ENCODE measurements around the gene PNCK.

PNCK gene

DNA sequence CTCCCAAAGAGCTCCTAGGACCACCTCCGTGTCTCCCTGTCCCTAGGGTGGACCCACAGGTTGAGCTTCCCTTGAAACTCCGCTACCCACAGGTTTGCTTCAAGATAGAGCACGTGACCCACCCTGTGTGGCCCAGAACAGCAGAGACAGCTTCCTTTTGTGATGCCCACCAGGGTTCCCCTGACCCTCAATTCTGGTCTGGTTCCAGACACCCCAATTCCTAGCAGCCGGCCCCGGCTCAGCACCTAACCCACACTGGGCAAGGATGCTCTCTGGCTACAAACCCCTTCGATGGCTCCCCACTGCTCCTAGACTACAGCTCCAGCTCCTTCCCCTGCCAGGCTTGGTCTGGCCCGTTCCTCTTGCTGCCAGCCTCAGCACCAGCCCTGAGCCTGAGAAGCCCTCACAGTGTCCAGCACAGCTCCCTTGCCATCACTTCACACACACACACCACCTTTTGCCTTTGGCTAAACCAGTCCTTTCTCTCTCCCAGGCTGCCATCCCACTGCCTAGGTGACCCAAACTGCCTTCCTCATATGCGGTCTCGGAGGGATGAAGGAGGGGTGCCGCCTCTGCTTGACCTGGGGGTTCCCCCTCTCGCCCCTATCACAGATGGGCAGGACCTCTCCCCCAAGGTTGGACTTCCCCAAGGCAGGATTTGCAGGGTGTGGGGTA, 6.2 kb downstream of the PNCK start:
- Mint-ChIP-seq H3K36me3 (ENCODE audit: low read depth) (no peaks in the 10 kb centered on the region), H3K4me3 (peak overlapping the region; percentile 72), H3K9me3 (no peaks in the 10 kb centered on the region), H3K27ac (no peak overlapping the region), H3K4me1 (ENCODE audit: low read depth) (peaks cover 9% of the 10 kb centered on the region), H3K27me3 (peaks cover 58% of the 10 kb centered on the region)
- no peak for DNase-seq

DNA sequence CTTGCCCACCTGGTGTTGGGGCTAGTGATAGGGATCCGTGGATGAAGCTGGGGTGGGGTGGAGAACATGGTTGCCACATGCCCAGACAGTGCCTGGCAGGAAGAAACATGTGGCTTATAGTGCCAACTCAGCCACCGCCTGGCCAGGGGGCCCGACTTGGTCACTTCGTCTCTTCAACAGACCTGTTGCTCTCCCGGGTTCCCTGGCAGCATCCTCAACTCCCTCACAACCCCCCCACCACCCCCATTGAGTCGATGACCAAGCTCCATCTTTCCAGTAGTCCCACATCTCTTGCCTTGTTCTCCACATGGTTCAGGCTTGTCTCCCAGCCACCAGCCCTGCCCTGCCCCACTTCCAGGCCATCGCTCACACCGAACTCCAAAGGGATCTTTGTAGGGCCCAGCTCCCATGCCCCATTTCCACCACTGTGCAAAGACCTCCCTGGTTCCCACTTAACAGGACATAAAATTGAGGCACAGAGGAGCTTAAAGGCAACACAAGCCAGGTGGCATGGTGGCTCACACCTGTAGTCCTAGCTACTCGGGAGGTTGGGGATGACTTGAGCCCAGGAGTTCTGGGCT, 7.8 kb downstream of the PNCK start:
- Mint-ChIP-seq H3K4me1 (ENCODE audit: low read depth) (peaks cover 10% of the 10 kb centered on the region), H3K27ac (no peak overlapping the region), H3K27me3 (peaks cover 61% of the 10 kb centered on the region), H3K9me3 (no peaks in the 10 kb centered on the region), H3K36me3 (ENCODE audit: low read depth) (no peaks in the 10 kb centered on the region), H3K4me3 (no peak overlapping the region)
- DNase-seq, result no peak

DNA sequence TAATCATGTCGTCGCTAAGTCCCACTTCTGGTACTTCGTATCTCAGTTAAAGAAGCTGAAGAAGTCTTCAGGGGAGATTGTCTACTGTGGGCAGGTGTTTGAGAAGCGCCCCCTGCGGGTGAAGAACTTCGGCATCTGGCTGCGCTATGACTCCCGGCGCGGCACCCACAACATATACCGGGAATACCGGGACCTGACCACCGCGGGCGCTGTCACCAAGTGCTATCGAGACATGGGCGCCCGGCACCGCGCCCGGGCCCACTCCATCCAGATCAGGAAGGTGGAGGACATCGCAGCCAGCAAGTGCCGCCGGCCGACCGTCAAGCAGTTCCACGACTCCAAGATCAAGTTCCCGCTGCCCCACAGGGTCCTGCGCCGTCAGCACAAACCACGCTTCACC, 11.3 kb downstream of the PNCK start:
- Mint-ChIP-seq H3K36me3 (ENCODE audit: low read depth) (no peaks in the 10 kb centered on the region), H3K27ac (no peak overlapping the region), H3K9me3 (no peaks in the 10 kb centered on the region), H3K4me3 (peak overlapping the region; percentile 65), H3K4me1 (ENCODE audit: low read depth) (peaks cover 1% of the 10 kb centered on the region), H3K27me3 (peaks cover 70% of the 10 kb centered on the region)
- peak; percentile 77 for DNase-seq

DNA sequence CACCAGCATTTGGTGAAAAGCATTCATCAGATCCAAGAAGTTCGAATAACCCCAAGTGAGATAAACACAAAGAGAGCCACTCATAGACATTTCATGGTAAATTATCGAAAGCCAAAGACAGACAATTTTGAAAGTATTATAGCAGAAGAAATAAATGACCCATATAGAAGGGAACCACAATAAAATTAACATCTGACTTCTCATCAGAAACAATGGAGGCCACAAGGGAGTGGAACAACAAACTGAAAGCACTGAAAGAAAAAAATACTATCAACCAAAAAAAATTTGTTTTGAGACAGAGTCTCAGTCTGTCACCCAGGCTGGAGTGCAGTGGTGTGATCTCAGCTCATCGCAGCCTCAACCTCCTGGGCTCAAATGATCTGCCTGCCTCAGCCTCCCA, 14.3 kb downstream of the PNCK start:
- Mint-ChIP-seq H3K36me3 (ENCODE audit: low read depth) (no peaks in the 10 kb centered on the region), H3K4me1 (ENCODE audit: low read depth) (peaks cover 1% of the 10 kb centered on the region), H3K27ac (no peak overlapping the region), H3K9me3 (no peaks in the 10 kb centered on the region), H3K27me3 (peaks cover 57% of the 10 kb centered on the region), H3K4me3 (no peak overlapping the region)
- no peak for DNase-seq

DNA sequence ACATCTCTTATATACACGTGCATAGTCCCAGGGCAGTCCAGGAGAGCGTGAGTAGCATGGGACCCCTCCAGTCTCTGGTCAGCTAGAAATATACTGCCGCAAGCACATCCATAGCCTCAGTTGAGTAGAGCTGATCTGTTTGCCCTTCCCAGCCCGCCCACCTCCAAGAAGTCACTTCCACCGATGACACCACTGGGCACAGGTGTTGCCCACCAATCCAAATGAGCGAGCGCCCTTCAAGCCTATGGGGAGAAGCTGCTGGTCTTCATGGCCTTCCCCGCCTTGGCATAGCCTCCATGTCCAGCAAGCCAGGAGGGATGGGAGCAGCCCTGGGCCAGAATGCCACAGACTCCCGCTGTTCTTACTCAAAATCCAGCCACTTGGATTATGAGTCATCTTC, 16.5 kb downstream of the PNCK start:
- no peaks in the 10 kb centered on the region for H3K9me3 Mint-ChIP-seq
- H3K36me3 Mint-ChIP-seq (ENCODE audit: low read depth), result no peaks in the 10 kb centered on the region
- H3K27me3 Mint-ChIP-seq, result peaks cover 48% of the 10 kb centered on the region
- no peak for DNase-seq
- no peak overlapping the region for H3K4me3 Mint-ChIP-seq
- H3K4me1 Mint-ChIP-seq (ENCODE audit: low read depth), result peaks cover 1% of the 10 kb centered on the region
- H3K27ac Mint-ChIP-seq, result no peak overlapping the region

DNA sequence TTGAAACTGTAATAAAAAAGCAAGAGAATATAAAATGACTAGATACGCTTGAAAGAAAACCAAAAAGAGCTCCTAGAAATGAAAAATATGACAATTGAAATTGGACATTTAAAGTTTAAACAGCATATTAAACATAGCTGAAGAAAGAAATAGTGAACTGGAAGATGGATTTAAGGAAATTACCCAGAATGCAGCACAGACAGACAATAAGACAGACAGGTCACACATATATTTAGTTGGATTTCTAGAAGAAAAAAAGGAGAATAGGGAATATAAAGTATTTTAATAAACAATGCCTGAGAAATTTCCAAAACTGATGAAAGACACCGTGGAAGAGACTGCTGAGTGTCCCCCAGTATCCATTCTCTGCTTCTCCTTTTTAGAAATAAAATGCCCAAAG, 20.1 kb downstream of the PNCK start:
- no peaks in the 10 kb centered on the region for H3K4me1 Mint-ChIP-seq (ENCODE audit: low read depth)
- peaks cover 38% of the 10 kb centered on the region for H3K27me3 Mint-ChIP-seq
- no peak overlapping the region for H3K27ac Mint-ChIP-seq
- no peaks in the 10 kb centered on the region for H3K36me3 Mint-ChIP-seq (ENCODE audit: low read depth)
- H3K9me3 Mint-ChIP-seq, result no peaks in the 10 kb centered on the region
- no peak for DNase-seq
- no peak overlapping the region for H3K4me3 Mint-ChIP-seq

DNA sequence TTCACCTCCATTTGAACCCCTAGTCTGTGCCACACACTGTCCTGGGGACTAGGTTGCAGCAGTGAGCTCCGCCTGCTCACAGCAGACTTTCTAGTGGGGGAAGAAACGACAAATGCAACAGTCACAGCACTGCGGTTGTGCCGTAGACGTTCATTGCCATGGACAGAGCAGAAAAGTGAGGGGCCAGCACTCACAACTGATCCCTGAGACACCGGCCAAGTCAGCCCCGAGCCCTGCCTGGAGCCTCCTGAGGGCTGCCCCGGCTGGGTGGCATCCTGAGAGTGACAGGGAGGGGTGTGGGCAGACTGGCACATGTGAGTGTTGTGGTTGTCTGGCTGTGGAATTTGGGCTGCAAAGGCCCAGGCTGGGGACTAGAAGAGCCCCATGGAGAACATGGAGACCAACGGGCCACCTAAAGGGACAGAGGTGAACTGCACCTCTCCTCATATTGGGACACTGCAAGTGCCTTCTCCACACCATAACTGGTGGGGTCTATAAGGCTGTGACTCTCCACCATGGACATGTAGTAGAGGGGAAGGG, 22.0 kb downstream of the PNCK start:
- Mint-ChIP-seq H3K4me1 (ENCODE audit: low read depth) (no peaks in the 10 kb centered on the region), H3K27ac (no peak overlapping the region), H3K27me3 (peaks cover 35% of the 10 kb centered on the region), H3K9me3 (no peaks in the 10 kb centered on the region), H3K4me3 (no peak overlapping the region), H3K36me3 (ENCODE audit: low read depth) (no peaks in the 10 kb centered on the region)
- DNase-seq, result peak; percentile 28

DNA sequence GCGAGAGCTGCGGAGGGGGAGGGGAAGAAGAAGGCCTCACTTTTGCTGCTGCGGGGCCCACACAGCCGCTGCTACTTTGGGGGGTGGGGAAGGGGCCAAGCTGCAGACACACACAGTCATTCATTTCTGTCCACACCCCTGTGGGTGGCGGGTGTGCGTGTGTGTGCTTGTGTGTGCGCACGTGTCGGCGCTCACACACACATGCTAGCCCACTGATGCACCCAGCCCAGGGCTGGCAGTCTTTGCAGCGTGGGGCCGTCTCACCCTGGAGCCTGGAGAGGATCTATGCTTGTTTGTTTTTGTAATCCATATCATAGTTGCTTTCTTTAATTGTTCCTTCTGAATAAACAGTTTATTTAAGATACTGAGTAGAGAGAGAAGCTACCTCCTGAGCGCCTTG, 22.7 kb downstream of the PNCK start:
- H3K27me3 Mint-ChIP-seq, result peaks cover 39% of the 10 kb centered on the region
- no peaks in the 10 kb centered on the region for H3K9me3 Mint-ChIP-seq
- no peaks in the 10 kb centered on the region for H3K36me3 Mint-ChIP-seq (ENCODE audit: low read depth)
- no peak for DNase-seq
- no peak overlapping the region for H3K27ac Mint-ChIP-seq
- no peaks in the 10 kb centered on the region for H3K4me1 Mint-ChIP-seq (ENCODE audit: low read depth)
- no peak overlapping the region for H3K4me3 Mint-ChIP-seq

DNA sequence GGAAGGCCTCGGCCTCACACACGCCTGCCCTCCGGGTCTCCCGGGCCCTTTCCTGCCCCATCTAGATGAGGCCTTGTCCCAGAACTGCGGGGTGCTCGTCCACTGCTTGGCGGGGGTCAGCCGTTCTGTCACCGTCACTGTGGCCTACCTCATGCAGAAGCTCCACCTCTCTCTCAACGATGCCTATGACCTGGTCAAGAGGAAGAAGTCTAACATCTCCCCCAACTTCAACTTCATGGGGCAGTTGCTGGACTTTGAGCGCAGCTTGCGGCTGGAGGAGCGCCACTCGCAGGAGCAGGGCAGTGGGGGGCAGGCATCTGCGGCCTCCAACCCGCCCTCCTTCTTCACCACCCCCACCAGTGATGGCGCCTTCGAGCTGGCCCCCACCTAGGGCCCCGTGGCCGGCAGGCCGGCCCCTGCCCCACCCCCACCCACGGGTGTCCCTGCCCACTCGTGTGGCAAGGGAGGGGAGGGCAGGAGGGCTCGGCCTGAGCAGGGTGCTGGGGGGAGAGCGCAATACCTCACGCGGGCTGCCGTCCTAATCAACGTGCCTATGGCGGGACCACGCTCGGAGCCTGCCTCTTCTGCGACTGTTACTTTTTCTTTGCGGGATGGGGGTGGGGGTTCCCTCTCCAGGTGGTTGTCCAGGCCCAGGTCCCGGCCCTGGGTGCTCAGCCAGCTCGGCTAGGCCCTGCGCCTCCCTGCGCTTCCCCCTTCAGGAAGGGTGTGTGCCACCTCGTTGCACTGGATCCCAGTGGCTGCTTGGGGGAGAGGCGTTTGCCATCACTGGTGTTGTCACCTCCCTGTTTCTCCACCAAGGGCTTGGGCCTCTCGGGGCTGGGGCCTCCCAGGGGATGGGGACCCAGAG, 23.5 kb downstream of the PNCK start:
- Mint-ChIP-seq H3K36me3 (ENCODE audit: low read depth) (no peaks in the 10 kb centered on the region), H3K9me3 (no peaks in the 10 kb centered on the region), H3K4me3 (no peak overlapping the region), H3K4me1 (ENCODE audit: low read depth) (no peaks in the 10 kb centered on the region), H3K27ac (no peak overlapping the region), H3K27me3 (peaks cover 46% of the 10 kb centered on the region)
- DNase-seq, result peak; percentile 15

DNA sequence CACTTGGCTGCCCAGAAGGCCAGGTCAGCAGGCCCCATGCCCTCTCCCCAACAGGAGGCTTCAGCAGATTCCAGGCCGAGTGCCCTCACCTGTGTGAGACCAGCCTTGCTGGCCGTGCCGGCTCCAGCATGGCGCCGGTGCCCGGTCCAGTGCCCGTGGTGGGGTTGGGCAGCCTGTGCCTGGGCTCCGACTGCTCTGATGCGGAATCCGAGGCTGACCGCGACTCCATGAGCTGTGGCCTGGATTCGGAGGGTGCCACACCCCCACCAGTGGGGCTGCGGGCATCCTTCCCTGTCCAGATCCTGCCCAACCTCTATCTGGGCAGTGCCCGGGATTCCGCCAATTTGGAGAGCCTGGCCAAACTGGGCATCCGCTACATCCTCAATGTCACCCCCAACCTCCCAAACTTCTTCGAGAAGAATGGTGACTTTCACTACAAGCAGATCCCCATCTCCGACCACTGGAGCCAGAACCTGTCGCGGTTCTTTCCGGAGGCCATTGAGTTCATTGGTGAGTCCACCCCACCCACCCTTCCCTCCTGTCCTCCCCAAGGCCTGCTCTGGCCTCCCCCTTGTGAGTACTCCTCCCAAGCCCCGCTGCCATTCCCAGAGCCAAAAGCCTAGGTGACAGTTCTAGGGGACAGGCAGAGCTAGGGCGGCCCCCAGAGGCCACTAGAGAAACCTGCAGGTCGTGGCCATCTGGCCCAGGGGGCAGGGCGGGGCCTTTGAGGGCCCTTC, 24.3 kb downstream of the PNCK start:
- Mint-ChIP-seq H3K27me3 (peaks cover 50% of the 10 kb centered on the region), H3K4me1 (ENCODE audit: low read depth) (no peaks in the 10 kb centered on the region), H3K27ac (no peak overlapping the region), H3K9me3 (no peaks in the 10 kb centered on the region), H3K36me3 (ENCODE audit: low read depth) (no peaks in the 10 kb centered on the region), H3K4me3 (no peak overlapping the region)
- peak; percentile 49 for DNase-seq

DNA sequence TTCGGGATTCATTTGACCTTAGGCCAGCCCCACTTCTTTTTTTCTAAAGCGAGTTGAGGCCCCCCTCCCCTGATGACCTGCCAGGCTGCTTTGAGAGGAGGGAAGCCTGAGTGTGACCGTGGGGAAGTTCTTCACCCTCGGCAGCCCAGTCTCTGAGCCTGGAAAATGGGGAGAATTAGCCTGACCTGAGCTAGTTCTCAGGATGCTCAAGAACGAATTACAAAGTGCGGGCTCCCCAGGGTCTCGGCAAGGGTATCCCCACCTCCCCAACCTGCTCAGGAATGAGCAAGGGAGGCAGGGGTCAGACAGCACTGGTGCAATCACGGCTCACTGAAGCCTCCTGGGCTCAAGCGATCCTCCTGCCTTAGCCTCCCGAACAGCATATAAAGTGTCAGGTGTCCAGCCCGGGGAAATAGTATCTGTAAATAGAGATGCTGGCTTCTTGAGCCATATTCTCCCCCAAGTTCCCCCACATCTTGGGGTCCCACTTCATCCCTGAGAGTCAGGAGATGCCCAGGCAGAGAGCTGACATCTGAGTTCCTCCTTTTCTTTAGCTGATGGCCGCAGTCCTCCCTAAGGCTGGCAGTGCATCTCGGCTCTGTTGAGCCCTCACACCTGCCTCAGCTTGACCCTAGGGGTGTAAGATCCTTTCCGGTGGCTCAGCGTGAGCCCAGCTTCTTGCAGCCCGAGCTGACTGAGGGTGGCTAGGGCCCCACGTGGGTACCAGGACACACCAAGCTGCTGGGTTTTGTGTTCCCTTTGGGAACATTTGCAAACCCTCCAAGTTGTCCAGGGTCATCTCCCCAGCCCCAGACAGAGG, 25.0 kb downstream of the PNCK start:
- Mint-ChIP-seq H3K4me3 (no peak overlapping the region), H3K27me3 (peaks cover 55% of the 10 kb centered on the region), H3K27ac (no peak overlapping the region), H3K4me1 (ENCODE audit: low read depth) (peaks cover 2% of the 10 kb centered on the region), H3K9me3 (no peaks in the 10 kb centered on the region), H3K36me3 (ENCODE audit: low read depth) (no peaks in the 10 kb centered on the region)
- no peak for DNase-seq

DNA sequence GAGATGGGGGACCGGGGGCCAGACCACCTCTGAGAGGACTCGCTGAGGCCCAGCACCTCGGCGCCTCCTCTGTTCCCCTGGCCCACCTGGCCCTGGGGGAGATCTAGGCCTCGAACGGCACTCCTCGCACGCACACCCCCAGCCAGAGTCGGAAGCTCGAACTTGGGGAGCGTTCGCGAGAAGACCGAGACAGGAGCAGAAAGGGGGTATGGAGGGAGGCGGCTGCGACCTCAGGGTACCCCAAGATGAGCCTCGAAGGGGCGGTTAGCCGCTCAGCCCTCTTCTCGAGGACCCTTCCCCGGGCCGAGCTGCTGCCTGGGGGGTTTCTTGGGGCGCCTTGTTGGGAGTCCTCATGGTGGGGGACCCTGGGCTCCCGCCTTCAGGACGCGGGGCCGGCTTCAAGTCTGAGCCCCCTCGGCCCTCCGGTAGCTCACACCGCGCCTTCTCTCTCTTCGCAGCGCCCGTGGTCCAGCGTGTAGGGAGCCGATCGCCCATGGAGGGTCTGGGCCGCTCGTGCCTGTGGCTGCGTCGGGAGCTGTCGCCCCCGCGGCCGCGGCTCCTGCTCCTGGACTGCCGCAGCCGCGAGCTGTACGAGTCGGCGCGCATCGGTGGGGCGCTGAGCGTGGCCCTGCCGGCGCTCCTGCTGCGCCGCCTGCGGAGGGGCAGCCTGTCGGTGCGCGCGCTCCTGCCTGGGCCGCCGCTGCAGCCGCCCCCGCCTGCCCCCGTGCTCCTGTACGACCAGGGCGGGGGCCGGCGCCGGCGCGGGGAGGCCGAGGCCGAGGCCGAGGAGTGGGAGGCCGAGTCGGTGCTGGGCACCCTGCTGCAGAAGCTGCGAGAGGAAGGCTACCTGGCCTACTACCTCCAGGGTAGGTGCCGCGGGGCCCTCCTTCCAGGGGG, 25.9 kb downstream of the PNCK start:
- peak; percentile 32 for DNase-seq
- H3K4me3 Mint-ChIP-seq, result no peak overlapping the region
- no peak overlapping the region for H3K27ac Mint-ChIP-seq
- peaks cover 64% of the 10 kb centered on the region for H3K27me3 Mint-ChIP-seq
- H3K4me1 Mint-ChIP-seq (ENCODE audit: low read depth), result peaks cover 7% of the 10 kb centered on the region
- no peaks in the 10 kb centered on the region for H3K9me3 Mint-ChIP-seq
- no peaks in the 10 kb centered on the region for H3K36me3 Mint-ChIP-seq (ENCODE audit: low read depth)

Data from activated T-cell treated with anti-CD3 and anti-CD28 coated beads, Interleukin-2, amount 50 U/mL, for 24 hours (primary cell).